ENCODE data around the gene P4HTM. TPM values are rescaled to one million over a fixed set of nuclear protein-coding genes. Genes with fewer than 3 reads are reported as not detected.

Gene P4HTM
- total RNA-seq, 1 donor: 26.8 TPM

DNA sequence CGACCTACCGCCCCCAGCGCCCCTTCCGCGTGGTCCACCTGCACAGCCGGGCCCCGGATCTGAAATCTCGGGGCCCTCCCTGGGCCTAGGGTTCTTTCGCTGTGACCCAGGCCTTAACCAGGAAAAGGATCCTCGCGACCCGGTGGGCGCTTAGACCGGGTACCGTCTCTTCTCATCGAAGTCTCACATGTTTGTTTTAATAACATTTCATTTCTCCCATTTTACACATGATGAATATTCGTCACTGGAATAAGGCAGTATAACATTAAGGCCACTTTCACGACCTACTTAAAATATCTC lies 28.6 kb downstream of the P4HTM start:
- TF ChIP-seq CTCF (IDR thresholded peaks at IDR 0.05; ENCODE audit: insufficient read depth, low read depth, low read length): no peak
- DNase-seq (ENCODE audit: low read depth): peak; percentile 12
- peak overlapping the region; percentile 86 for H3K4me3 ChIP-seq (ENCODE audit: low read depth, low read length)

DNA sequence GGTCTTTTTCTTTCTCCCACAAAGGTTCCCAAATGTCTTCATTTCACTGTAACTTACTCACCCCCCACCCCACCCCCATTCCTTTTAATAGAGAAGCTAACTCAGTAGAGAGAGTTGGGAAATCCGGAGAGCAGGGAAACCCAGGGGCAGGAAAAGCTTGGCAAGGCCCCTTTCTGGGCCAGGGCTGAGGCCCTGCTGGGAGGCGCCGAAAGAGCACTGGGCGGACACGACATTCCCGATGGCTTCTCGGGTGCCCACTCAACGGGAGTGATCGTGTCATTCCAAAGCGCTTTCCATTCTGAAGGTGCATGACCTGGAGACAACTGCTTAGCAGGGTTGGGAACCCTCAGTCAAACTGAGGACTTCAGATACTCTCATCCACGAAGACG lies 29.9 kb downstream of the P4HTM start:
- peak overlapping the region; percentile 91 for H3K4me3 ChIP-seq (ENCODE audit: low read depth, low read length)
- TF ChIP-seq CTCF (IDR thresholded peaks at IDR 0.05; ENCODE audit: insufficient read depth, low read depth, low read length): no peak

DNA sequence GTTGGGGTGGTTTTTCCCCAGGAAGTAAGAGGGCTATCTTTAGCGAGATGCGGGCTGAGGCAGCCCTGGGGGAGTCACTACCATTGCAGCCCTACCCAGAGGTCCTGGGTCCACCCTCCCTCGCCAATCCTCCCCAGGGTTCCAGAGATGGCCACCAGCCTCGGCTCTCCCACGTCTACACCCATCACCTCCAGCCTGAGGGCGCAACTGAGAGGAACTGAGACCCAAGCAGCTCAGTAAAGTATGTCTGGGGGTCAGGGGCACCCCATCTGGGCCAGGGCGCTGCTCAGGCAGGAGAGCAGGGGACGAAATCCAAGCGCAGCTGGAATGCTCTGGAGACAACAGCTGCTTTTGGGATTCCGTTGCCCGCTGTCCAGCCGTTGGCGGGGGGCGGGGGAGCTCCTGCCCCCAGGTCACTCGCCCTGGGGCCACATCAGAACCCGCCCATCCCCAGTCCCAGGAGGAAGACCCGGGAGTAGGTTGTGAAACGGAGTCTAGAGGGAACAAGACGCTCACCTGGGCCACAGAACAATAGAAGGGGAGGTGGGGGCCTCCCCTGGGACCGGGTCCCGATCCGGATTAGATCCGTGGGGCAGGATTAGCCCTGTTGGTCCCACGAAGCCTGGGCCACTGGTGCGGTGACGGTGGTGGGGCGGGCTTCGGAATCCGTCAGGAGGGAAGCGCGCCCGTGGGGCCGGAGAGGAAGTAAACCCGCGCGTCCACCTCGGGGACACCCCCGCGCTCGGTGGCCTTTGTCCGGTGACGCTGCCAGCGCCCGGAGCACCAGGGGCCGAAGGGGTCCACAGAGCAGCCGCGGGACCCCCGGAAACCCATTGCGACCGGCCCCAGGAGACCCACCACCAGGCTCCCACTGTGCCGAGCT lies 30.5 kb downstream of the P4HTM start:
- DNase-seq (ENCODE audit: low read depth): peak; percentile 16
- TF ChIP-seq CTCF (IDR thresholded peaks at IDR 0.05; ENCODE audit: insufficient read depth, low read depth, low read length): no peak
- H3K4me3 ChIP-seq (ENCODE audit: low read depth, low read length): peak overlapping the region; percentile 91

More for the DNA sequence above, 29.9 kb downstream of the P4HTM start:
- DNase-seq (ENCODE audit: low read depth): peak; percentile 52

DNA sequence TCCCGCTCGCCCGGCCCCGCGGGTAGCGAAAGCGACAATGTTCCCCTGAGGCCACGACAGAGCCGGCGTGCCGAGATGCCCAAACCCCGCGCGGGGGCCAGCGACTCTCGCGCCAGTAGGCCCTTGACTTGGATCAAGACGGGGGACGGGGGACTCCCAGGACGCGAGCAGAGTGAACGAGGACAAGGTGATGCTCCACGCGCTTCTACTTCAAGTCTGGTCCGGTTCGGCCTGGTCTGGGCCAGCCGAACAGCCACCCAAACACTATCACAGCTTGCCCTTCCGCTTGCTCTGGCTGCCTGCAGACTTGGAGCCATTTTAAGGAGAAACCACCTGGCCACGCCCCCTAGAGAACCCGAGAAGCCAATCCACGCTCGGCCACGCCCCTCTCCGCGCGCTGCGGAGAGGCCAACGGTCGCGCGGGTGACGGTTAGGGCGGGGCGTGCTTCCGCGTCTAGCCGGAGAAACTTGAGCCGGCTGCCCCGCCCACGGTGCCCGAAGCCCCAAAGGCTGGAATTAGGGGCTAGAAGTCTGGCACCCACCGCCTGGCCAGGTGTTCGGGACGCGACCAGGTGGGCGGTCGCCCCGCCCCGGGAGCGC lies 31.3 kb downstream of the P4HTM start:
- DNase-seq (ENCODE audit: low read depth): peak; percentile 98
- no peak for TF ChIP-seq CTCF (IDR thresholded peaks at IDR 0.05; ENCODE audit: insufficient read depth, low read depth, low read length)
- peak overlapping the region; percentile 91 for H3K4me3 ChIP-seq (ENCODE audit: low read depth, low read length)

- peak; percentile 94 for DNase-seq (ENCODE audit: low read depth)
- peak within 1 kb of the TSS; percentile 91 for H3K4me3 ChIP-seq (ENCODE audit: low read depth, low read length)
- peak; percentile 91 for TF ChIP-seq CTCF (IDR thresholded peaks at IDR 0.05; ENCODE audit: insufficient read depth, low read depth, low read length)
Observed at GRCh38 chr3:49021813-49022687, 32.0 kb downstream of the P4HTM start, which contains the start of gene NDUFAF3. Gene NDUFAF3, plus strand, starts transcription at chr3:49022121. Its CDS starts 24 bp downstream, at chr3:49022145.

- H3K4me3 ChIP-seq (ENCODE audit: low read depth, low read length): peak overlapping the region; percentile 91
- no peak for DNase-seq (ENCODE audit: low read depth)
- no peak for TF ChIP-seq CTCF (IDR thresholded peaks at IDR 0.05; ENCODE audit: insufficient read depth, low read depth, low read length)
Observed at GRCh38 chr3:49022688-49023171, 32.7 kb downstream of the P4HTM start.
